Mesodermal cell (in vitro differentiated cells): ENCODE data around the gene CRYGD. TPM values are rescaled to one million over a fixed set of nuclear protein-coding genes. Genes with fewer than 3 reads are reported as not detected.
"Not testable (repeated sequence)": the region's sequence is repeated elsewhere in the genome, so short reads cannot be mapped to it uniquely, and the experiment has no call there.

Experiments
- H3K27ac ChIP-seq: 2 replicates; pipeline ENCODE4 v1.7.0; 2013; ENCODE audit warnings: mild to moderate bottlenecking, low read depth, low read length, moderate library complexity; ENCODE audit not compliant: severe bottlenecking
- H3K36me3 ChIP-seq: 2 replicates; pipeline ENCODE4 v1.7.1; 2013; ENCODE audit warnings: mild to moderate bottlenecking, low read length, moderate library complexity; ENCODE audit not compliant: control insufficient read depth, insufficient read depth
- H3K4me1 ChIP-seq: one replicate; pipeline ENCODE4 v1.7.1; 2013; ENCODE audit warnings: mild to moderate bottlenecking, low read length; ENCODE audit not compliant: insufficient read depth, control insufficient read depth, poor library complexity, severe bottlenecking
- H3K4me3 ChIP-seq: 2 replicates; pipeline ENCODE4 v1.7.0; 2013; ENCODE audit warnings: low read length, control low read depth, mild to moderate bottlenecking; ENCODE audit not compliant: insufficient read depth, poor library complexity, severe bottlenecking; ENCODE audit errors: extremely low read depth
- H3K9me3 ChIP-seq: 2 replicates; pipeline ENCODE4 v1.7.1; 2013; ENCODE audit warnings: mild to moderate bottlenecking, low read length, moderate library complexity; ENCODE audit not compliant: control insufficient read depth
- WGBS, 2 experiments: methylation state at CpG; one replicate each; pipeline ENCODE4 v1.1.5; 2013; ENCODE audit warnings: missing lambda C conversion rate in 2 of 2; ENCODE audit not compliant: insufficient coverage in 2 of 2; 5-methylcytosine and 5-hydroxymethylcytosine counted together
- polyA plus RNA-seq, 2 experiments: library from polyadenylated mRNA; stranded (reverse); fragments of 50-300 nt; gene quantifications; one replicate each; pipeline ENCODE4 v1.2.3, GENCODE V29; 2013

The CRYGD gene
- not detected for polyA plus RNA-seq (2013, experiment 1 of 2)
- polyA plus RNA-seq (2013, experiment 2 of 2): not detected

GRCh38 chr2:208124013-208124715 lies at the start of gene CRYGD:
TSS of gene CRYGD (minus strand) at chr2:208124524. CDS start at chr2:208124473, 51 bp downstream.
- 79 to 81% methylated on average over 31 to 36 of the region's 46 CpGs for WGBS, 2 experiments
- not testable (repeated sequence) for H3K27ac ChIP-seq

DNA sequence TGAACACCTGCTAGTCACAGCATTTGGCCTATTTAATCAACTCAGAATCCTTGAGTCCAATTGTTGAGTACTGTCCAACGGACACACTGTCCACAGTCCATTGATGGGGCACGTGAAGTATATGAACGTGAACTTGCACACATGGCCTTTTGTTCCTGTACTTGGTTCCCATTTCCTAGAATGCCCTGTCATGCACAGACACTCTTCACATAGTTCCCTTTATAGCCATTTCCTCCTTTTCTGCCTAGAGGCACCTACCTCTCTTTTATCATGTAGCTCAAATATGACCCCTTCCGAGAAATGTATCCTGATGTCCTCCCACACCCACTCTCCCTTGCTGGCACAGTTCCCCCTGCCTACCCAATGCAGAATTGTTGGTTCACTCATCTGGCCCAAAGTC lies 47.8 kb upstream of the CRYGD start:
- Histone ChIP-seq H3K4me3 (no peak overlapping the region), H3K4me1 (no peaks in the 10 kb centered on the region), H3K27ac (no peak overlapping the region), H3K9me3 (no peaks in the 10 kb centered on the region), H3K36me3 (no peaks in the 10 kb centered on the region)
- 91% methylated on average over 3 to 4 of the region's 4 CpGs for WGBS, 2 experiments

More at GRCh38 chr2:208124013-208124715, at the start of gene CRYGD:
- not testable (repeated sequence) for H3K4me1 ChIP-seq, H3K9me3 ChIP-seq, H3K36me3 ChIP-seq, H3K4me3 ChIP-seq

DNA sequence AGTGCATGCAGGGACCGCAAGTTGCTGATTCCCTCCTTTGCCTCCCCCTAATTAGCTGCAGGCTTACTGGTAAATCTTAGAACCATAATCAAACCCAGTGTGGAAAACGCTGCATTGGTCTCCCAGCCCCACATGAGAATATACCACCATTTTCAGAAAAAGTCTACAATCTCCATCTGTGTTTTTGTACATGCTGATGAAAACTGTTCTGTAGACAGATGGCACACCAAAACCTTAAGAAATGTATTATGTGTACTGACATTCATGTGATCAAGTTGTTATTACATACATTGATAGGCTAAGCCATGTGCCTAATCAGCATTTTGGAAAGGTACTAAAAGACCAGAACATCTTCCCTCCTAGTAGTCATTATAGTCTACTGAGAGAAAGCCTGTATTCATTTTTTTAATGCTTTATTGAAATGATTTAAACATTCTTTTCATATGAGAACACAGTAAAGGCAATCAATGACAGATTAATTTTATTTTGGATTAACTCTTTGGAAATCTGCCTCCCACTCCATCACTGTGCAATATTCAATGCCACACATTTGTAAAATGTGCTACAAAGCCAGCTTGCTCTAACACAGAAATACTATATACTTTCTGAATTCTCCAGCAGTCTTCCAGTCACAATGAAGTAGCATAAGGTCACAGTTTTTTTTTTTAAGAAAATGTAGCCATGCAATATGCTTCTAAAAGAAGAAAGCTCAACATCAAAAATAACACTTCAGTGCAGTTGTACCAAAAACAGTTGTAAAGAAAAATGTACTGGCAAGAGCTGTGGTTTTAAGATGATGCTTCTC lies 40.8 kb upstream of the CRYGD start:
- no peaks in the 10 kb centered on the region for H3K9me3 ChIP-seq
- 90 to 100% methylated on average over 1 of the region's 2 CpGs for WGBS, 2 experiments
- H3K4me1 ChIP-seq: no peaks in the 10 kb centered on the region
- H3K36me3 ChIP-seq: no peaks in the 10 kb centered on the region
- no peak overlapping the region for H3K4me3 ChIP-seq
- H3K27ac ChIP-seq: no peak overlapping the region

DNA sequence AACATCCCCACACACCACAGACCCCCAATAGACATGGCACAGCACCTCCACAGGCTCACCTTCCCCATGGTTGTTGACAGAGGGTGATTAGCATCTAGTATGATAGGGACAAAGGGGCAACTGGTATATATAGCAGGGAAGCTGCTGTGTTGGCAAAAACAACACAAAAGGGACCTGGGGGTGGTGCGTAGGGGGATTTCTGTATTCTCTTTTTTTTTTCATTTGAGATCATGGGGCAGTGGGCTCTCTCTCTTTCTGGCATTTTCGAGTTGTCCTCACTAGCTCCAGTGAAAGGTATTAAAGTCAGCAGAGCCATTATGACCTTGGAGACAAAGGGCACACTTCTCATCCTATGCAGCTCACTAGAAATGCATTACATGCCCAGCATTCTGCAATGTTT lies 39.2 kb upstream of the CRYGD start, which contains the start of gene CRYGA:
CRYGA (minus strand) TSS at position 101 of the 400 bp plus-strand sequence; CDS start at position 68, 33 bp downstream.
- Histone ChIP-seq H3K4me3 (no peak within 1 kb of the TSS), H3K4me1 (no peaks in the 10 kb centered on the region), H3K9me3 (no peaks in the 10 kb centered on the region), H3K36me3 (no peaks in the 10 kb centered on the region), H3K27ac (no peak within 1 kb of the TSS)
- 60% methylated on average over 2 of the region's 2 CpGs; no CpG with 5 or more reads in 1 of the 2 experiments for WGBS, 2 experiments

DNA sequence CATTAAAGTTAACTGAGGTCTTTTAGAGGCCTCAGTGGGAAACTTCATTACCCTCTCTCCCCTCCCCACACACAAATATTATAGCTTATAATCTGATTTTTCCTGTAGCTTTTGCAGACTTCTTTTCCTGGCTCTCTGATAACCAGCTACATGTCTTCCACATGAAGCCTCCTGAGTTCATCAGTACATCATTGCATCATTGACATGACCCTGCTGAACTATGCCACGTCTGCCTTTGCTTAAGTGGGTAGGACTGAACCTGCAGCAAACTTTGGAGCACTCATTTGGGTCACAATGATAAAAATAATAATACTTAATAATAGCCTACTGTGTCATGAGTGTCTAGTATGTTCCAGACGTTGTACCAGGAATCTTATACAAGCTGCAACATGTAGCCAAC lies 32.1 kb upstream of the CRYGD start:
- H3K27ac ChIP-seq: no peak overlapping the region
- WGBS, 2 experiments: 80% methylated on average over 1 of the region's 2 CpGs; no CpG with 5 or more reads in 1 of the 2 experiments
- no peak overlapping the region for H3K4me3 ChIP-seq
- H3K9me3 ChIP-seq: no peaks in the 10 kb centered on the region
- no peaks in the 10 kb centered on the region for H3K4me1 ChIP-seq
- H3K36me3 ChIP-seq: no peaks in the 10 kb centered on the region

GRCh38 chr2:208153156-208153555 lies 28.8 kb upstream of the CRYGD start:
- H3K4me1 ChIP-seq: no peaks in the 10 kb centered on the region
- H3K4me3 ChIP-seq: no peak overlapping the region

GRCh38 chr2:208150956-208151355 lies 26.6 kb upstream of the CRYGD start:
- no peak overlapping the region for H3K27ac ChIP-seq
- H3K4me1 ChIP-seq: no peaks in the 10 kb centered on the region
- H3K36me3 ChIP-seq: no peaks in the 10 kb centered on the region
- no peaks in the 10 kb centered on the region for H3K9me3 ChIP-seq
- 100% methylated on average over 1 of the region's 1 CpG; no CpG with 5 or more reads in 1 of the 2 experiments for WGBS, 2 experiments
- H3K4me3 ChIP-seq: no peak overlapping the region

More at GRCh38 chr2:208153156-208153555, 28.8 kb upstream of the CRYGD start:
- H3K36me3 ChIP-seq: no peaks in the 10 kb centered on the region
- H3K27ac ChIP-seq: no peak overlapping the region
- H3K9me3 ChIP-seq: no peaks in the 10 kb centered on the region

GRCh38 chr2:208150094-208150493 lies 25.8 kb upstream of the CRYGD start:
- H3K4me1 ChIP-seq: no peaks in the 10 kb centered on the region
- no peaks in the 10 kb centered on the region for H3K9me3 ChIP-seq
- H3K4me3 ChIP-seq: no peak overlapping the region
- H3K36me3 ChIP-seq: no peaks in the 10 kb centered on the region
- H3K27ac ChIP-seq: no peak overlapping the region

- WGBS, 2 experiments: 29% methylated on average over 1 of the region's 2 CpGs; no CpG with 5 or more reads in 1 of the 2 experiments
Measured at GRCh38 chr2:208148803-208149202, 24.5 kb upstream of the CRYGD start.

DNA sequence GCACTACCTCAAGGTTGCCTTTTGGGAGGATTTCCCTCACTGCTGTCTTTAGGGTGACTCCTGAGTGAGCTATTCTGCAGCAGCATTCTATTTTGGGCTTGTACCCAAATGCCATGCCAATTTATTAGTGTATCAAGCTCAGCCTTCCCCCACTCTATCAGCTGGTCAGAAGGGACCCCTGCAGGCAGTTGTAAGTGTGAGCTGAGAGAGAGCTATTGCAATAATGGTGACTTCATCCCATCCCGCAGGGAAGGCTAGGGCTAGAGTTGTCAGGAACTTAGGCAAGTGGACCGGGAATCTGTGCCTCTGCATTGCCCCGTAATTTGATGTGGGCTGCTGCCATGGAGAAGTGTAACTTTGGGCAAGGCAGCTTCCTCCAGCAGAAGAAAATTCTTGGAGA lies 23.4 kb upstream of the CRYGD start:
- WGBS, 2 experiments: 79 to 88% methylated on average over 3 of the region's 3 CpGs
- Histone ChIP-seq H3K9me3 (no peaks in the 10 kb centered on the region), H3K4me1 (no peaks in the 10 kb centered on the region), H3K27ac (no peak overlapping the region), H3K36me3 (no peaks in the 10 kb centered on the region), H3K4me3 (no peak overlapping the region)

More at GRCh38 chr2:208148803-208149202, 24.5 kb upstream of the CRYGD start:
- Histone ChIP-seq H3K27ac (no peak overlapping the region), H3K9me3 (no peaks in the 10 kb centered on the region), H3K36me3 (no peaks in the 10 kb centered on the region), H3K4me3 (no peak overlapping the region), H3K4me1 (no peaks in the 10 kb centered on the region)

DNA sequence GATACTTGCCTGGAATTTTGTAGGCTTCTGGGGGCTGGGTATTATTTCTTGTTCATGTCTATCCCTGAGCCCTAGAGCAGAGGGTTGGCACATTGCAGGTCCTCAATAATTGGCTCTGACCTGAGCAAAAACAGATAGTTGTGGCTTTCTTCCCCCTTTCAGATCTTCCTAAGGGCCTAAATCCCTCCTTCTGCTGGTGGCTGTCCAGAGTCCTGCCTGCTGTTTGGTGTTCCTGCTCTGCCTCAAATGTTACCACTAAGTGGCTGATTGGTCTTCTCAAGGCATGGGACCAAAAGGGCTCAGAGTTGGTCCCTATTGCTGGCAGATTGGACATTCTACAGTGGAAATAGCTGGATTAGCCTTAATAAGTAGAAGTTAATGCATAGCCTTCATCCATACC lies 22.7 kb upstream of the CRYGD start:
- no peak overlapping the region for H3K4me3 ChIP-seq
- H3K36me3 ChIP-seq: no peaks in the 10 kb centered on the region
- no peaks in the 10 kb centered on the region for H3K4me1 ChIP-seq
- no peaks in the 10 kb centered on the region for H3K9me3 ChIP-seq
- no peak overlapping the region for H3K27ac ChIP-seq
